Fibroblast of the aortic adventitia (primary cell): ENCODE results near the gene C9orf152. TPM values are rescaled to one million over a fixed set of nuclear protein-coding genes. Genes with fewer than 3 reads are reported as not detected.
A peak's percentile ranks its signal among the peaks of the same experiment; 100 is the strongest.

Experiments
- DNase-seq: peaks from one replicate; pipeline ENCODE4 v3.0.0-alpha.2; 2010; ENCODE audit warnings: low read depth
- H3K4me3 ChIP-seq: 2 replicates; pipeline ENCODE4 v1.5.1; 2011; ENCODE audit warnings: low read depth, mild to moderate bottlenecking, control low read depth, low read length, moderate library complexity
- total RNA-seq: library from RNA; depleted of rRNA; stranded (reverse); fragments of >200 nt; gene quantifications from 2 replicates; pipeline ENCODE4 v1.2.3, GENCODE V29; 2012; ENCODE audit warnings: low replicate concordance
- TF ChIP-seq, protein P1 (sequence below): IDR thresholded peaks from 2 replicates; pipeline ENCODE4 v1.5.1; 2011; ENCODE audit warnings: mild to moderate bottlenecking, low read length, control low read depth, inconsistent platforms; ENCODE audit not compliant: insufficient read depth

C9orf152 gene
- total RNA-seq, 1 donor: not detected

DNA sequence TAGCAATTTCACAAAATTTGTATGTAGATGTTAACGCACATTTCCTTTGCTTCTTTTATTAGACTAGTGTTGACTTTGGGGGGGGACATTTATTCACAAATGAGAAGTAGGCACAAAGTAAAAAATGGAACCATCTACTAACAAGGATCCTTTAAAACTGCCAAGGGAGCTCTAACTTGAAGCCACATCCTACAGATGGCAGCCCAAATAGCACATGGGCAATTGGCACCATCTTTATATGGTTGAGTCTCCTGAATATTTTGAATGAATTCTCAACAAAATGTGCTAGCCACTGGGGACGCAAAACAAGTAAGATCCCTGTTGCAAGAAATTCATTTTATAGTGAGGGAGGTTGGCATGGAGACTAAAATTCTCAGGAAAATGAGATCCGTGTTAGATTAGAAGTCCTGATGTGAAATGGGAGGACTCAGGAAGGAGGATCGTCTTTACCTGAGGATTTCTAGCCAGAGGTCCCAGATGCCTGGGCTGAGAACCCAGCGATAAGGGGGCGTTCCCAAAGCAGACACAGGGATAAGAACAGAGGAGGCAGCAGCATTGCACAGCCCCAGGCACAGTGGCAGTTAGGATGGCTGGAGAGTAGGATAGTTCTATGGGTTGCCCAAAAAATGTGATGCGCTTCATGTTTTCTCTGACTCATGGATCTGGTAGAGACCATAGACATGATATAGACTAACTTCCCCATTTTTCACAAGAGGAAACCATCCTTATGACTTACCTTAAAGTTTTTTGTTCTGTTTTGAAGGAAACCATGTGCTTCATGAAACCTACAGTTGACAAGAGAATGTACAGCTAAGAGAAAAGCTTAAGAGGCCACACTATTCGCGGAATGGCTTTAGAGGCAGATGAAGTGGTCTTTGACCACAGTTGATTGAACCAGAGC, 37.4 kb downstream of the C9orf152 start:
- DNase-seq: no peak
- no peak overlapping the region for H3K4me3 ChIP-seq
- TF ChIP-seq, protein P1, sequence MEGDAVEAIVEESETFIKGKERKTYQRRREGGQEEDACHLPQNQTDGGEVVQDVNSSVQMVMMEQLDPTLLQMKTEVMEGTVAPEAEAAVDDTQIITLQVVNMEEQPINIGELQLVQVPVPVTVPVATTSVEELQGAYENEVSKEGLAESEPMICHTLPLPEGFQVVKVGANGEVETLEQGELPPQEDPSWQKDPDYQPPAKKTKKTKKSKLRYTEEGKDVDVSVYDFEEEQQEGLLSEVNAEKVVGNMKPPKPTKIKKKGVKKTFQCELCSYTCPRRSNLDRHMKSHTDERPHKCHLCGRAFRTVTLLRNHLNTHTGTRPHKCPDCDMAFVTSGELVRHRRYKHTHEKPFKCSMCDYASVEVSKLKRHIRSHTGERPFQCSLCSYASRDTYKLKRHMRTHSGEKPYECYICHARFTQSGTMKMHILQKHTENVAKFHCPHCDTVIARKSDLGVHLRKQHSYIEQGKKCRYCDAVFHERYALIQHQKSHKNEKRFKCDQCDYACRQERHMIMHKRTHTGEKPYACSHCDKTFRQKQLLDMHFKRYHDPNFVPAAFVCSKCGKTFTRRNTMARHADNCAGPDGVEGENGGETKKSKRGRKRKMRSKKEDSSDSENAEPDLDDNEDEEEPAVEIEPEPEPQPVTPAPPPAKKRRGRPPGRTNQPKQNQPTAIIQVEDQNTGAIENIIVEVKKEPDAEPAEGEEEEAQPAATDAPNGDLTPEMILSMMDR: no peak

DNA sequence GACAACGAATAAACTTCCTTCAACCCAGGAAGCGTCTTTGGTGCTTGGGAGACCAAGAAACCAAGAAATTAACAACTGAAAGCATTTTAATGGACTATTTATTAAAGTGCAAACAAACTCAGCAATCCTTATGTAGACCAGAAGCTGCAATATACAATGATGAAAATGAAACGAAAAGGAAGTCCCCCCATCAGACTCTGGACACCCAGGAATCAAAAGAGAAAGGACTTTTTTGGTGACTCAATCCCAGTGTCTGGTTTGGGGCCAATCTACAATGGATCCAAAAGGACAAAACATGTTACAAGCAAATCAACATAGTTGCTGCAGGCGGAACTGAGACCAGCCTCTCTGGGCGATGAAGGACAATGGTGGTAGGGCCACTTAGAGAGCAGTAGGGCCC, 39.5 kb downstream of the C9orf152 start:
- TF ChIP-seq, protein P1: no peak
- no peak for DNase-seq
- no peak overlapping the region for H3K4me3 ChIP-seq

DNA sequence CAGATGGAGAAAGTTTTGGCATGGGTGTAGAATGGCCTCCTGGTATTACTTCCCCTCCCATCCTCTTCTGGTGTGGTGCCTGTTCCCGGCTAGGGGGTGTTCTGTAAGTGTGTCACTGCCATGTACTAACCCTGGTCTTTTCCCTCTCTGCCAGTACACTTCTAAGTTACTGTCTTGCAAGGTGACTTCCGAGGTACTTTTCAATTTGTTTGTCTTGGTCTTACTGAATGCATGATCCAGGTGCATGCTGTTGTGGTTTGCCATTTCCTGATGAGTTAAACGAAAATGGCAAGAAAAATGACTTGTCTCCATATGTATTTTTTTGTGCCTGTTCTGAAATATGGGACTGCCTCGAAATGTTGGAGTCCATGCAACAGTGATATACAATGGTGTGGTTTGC, 46.0 kb downstream of the C9orf152 start:
- H3K4me3 ChIP-seq: no peak overlapping the region
- no peak for DNase-seq
- TF ChIP-seq, protein P1: no peak

DNA sequence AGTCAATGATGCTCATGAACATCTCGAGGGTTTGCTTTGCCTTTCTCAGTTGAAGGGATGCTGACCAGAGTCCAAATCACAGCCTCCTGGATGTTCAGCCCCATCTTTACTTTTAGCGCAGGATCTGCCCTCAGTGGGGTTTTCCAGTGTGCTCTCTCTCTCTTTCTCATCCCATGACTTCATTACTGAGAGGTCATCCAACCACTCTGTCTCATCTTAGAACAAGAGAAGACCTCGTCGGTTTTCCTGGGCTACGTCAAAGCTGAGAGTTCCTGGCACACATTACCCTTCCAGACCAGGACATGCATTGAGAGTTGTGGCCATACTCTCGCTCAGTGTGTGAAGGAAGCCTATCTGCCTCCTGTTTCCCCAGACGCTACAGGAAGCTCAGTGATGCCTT, 47.3 kb downstream of the C9orf152 start:
- no peak for DNase-seq
- H3K4me3 ChIP-seq: no peak overlapping the region
- TF ChIP-seq, protein P1: no peak

DNA sequence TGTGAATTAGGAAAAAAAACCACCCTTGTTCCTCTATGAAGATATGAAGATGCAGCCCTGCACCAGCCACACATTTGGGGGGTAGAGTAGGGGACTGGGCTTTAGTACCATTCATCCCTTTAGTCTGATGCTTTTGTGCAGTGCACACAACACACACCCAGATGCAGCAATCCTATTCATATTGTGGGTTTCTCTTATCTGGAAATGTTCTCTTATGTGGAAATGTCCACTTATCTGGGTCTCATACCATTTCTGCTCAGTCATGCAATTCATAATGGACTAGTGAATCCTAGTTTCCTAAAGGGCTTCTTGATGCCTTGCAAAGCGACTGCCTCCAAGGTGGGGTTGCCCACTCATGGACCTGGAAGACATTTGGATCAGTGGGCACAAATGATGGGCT, 47.8 kb downstream of the C9orf152 start:
- DNase-seq: peak; percentile 76
- H3K4me3 ChIP-seq: no peak overlapping the region
- TF ChIP-seq, protein P1: no peak

DNA sequence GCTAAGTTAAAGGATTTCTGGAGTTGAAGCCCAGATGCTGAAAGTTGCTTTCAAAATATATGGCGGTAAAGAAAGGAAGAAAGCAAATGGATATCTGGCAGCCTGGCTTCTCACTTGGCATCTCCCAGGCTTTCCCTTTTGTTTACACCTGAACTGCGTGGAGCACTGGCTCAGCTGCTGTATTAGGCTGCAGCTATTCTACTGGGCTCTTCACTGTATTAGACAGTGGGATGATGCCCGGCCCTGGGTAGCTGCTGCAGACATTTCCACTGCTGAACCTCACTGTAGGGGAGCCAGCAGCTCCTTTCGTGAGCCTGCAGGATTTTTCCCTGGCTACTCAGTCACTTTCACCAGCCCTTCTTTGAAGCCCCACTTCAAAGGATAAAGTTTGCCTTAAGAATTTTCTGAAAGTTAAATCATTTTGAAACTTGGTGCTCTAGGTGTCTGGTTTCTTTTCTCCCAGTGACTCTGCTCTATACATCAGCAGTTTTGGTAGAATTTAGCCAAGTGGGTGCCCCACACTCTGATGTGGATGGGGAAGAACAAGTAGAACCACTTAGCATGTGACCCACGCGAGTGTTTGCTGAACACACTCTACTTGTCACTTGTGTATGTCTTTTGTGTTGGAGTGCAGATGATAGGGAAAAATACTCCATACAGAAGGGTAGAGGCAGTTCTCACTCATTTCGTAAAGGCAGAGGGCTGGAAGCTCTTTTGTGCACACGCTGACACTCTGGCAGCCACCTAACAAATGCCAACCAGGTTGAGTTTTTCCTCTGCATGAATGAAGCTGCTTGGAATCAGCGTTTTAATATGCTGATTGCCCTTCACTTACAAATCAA, 49.9 kb downstream of the C9orf152 start:
- no peak for DNase-seq
- TF ChIP-seq, protein P1: no peak
- no peak overlapping the region for H3K4me3 ChIP-seq
